NT2/D1 (cell line): ENCODE measurements around the gene MSANTD3.

Experiments
- SUZ12 ChIP-seq: IDR thresholded peaks from 2 replicates; pipeline ENCODE4 v1.6.1; 2011; ENCODE audit not compliant: insufficient read length, insufficient read depth; ENCODE audit errors: extremely low read depth
- YY1 ChIP-seq: IDR thresholded peaks from 2 replicates; pipeline ENCODE4 v1.6.1; 2011; ENCODE audit not compliant: insufficient read length, insufficient read depth
- ZNF274 ChIP-seq: IDR thresholded peaks from 2 replicates; pipeline ENCODE4 v1.6.1; 2011; ENCODE audit warnings: mild to moderate bottlenecking, low read depth, low read length

DNA sequence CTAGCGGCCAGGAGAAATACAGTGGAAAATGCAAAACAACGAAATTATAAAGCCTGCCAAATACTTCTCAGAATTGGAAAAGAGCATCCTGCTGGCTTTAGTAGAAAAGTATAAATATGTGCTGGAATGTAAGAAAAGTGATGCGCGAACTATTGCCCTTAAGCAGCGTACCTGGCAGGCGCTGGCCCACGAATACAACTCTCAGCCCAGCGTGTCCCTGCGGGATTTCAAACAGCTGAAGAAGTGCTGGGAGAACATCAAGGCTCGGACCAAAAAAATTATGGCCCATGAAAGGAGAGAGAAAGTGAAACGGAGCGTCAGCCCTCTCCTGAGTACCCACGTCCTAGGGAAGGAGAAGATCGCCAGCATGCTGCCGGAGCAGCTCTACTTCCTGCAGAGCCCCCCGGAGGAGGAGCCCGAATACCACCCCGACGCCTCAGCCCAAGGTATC is 15.0 kb downstream of the MSANTD3 start:
- TF ChIP-seq ZNF274 (no peak), SUZ12 (no peak), YY1 (no peak)
